Measurements from ENCODE around the gene PMFBP1.

DNA sequence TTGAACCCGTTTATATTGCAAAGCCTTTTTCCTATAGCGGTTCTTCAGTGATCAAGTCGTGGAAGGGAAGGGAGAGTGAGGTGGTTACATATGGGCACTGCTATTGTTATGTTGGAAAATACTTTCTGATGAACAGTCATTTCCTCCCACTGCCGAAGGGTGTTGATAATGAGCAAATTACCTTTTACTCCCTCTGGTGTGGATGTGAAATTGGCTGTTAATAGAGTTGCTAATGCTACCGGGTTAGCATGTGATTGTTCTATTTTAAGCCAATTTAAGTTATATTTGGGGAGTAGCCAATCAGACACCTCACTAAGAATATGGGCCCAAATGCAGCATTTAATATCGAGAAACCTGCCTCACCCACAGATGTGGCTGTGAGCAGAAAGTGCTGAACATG, 15.6 kb upstream of the PMFBP1 start:
- TF ChIP-seq POLR2A (IDR thresholded peaks at IDR 0.05) = no peak
- TF ChIP-seq, protein P1, sequence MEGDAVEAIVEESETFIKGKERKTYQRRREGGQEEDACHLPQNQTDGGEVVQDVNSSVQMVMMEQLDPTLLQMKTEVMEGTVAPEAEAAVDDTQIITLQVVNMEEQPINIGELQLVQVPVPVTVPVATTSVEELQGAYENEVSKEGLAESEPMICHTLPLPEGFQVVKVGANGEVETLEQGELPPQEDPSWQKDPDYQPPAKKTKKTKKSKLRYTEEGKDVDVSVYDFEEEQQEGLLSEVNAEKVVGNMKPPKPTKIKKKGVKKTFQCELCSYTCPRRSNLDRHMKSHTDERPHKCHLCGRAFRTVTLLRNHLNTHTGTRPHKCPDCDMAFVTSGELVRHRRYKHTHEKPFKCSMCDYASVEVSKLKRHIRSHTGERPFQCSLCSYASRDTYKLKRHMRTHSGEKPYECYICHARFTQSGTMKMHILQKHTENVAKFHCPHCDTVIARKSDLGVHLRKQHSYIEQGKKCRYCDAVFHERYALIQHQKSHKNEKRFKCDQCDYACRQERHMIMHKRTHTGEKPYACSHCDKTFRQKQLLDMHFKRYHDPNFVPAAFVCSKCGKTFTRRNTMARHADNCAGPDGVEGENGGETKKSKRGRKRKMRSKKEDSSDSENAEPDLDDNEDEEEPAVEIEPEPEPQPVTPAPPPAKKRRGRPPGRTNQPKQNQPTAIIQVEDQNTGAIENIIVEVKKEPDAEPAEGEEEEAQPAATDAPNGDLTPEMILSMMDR (IDR thresholded peaks at IDR 0.05 in 8 of 11, conservative IDR thresholded peaks at IDR 0.05 in 3 of 11) = no peak

All from spleen (tissue), 7 donors.